HG03196 (cell line): Measurements from ENCODE around the gene KLHL3.

Experiments used
- ATAC-seq: cut with Tn5 transposase; IDR thresholded peaks from one replicate; pipeline ENCODE4 v1.9.1; 2021; ENCODE audit not compliant: unreplicated experiment

The KLHL3 gene

GRCh38 chr5:137615171-137615775 lies 120.6 kb downstream of the KLHL3 start:
- ATAC-seq, result no peak

- no peak for ATAC-seq
Measured at GRCh38 chr5:137613554-137614265, 122.2 kb downstream of the KLHL3 start.

GRCh38 chr5:137612576-137612975 lies 123.3 kb downstream of the KLHL3 start:
- no peak for ATAC-seq

GRCh38 chr5:137611794-137612435 lies 124.0 kb downstream of the KLHL3 start:
- no peak for ATAC-seq

- no peak for ATAC-seq
Measured at GRCh38 chr5:137611011-137611580, 124.8 kb downstream of the KLHL3 start.

- ATAC-seq, result no peak
Measured at GRCh38 chr5:137610598-137610997, 125.3 kb downstream of the KLHL3 start.

GRCh38 chr5:137609127-137609526 lies 126.8 kb downstream of the KLHL3 start:
- no peak for ATAC-seq

- ATAC-seq, result no peak
Measured at GRCh38 chr5:137607771-137608170, 128.1 kb downstream of the KLHL3 start.

GRCh38 chr5:137606401-137606800 lies 129.5 kb downstream of the KLHL3 start:
- no peak for ATAC-seq

- no peak for ATAC-seq
Measured at GRCh38 chr5:137605411-137605810, 130.5 kb downstream of the KLHL3 start.

- no peak for ATAC-seq
Measured at GRCh38 chr5:137604348-137605095, 131.4 kb downstream of the KLHL3 start.

GRCh38 chr5:137603891-137604290 lies 132.0 kb downstream of the KLHL3 start:
- ATAC-seq, result no peak

- no peak for ATAC-seq
Measured at GRCh38 chr5:137603356-137603755, 132.5 kb downstream of the KLHL3 start.

GRCh38 chr5:137602721-137603273 lies 133.1 kb downstream of the KLHL3 start:
- ATAC-seq, result no peak

- ATAC-seq, result no peak
Measured at GRCh38 chr5:137600721-137601360, 135.0 kb downstream of the KLHL3 start.

- no peak for ATAC-seq
Measured at GRCh38 chr5:137599457-137599856, 136.4 kb downstream of the KLHL3 start.

- ATAC-seq, result no peak
Measured at GRCh38 chr5:137598399-137598798, 137.5 kb downstream of the KLHL3 start.

GRCh38 chr5:137596941-137597340 lies 138.9 kb downstream of the KLHL3 start:
- ATAC-seq, result no peak

GRCh38 chr5:137595396-137596079 lies 140.4 kb downstream of the KLHL3 start:
- no peak for ATAC-seq

GRCh38 chr5:137594717-137595116 lies 141.2 kb downstream of the KLHL3 start:
- ATAC-seq, result no peak
